Osteoblast (primary cell): ENCODE results near the gene ABLIM3. TPM values are rescaled to one million over a fixed set of nuclear protein-coding genes. Genes with fewer than 3 reads are reported as not detected.

Source experiments
- DNase-seq: peaks from one replicate; pipeline ENCODE4 v3.0.0; 2011; ENCODE audit warnings: low spot score, mixed read lengths; ENCODE audit not compliant: insufficient read length; ENCODE audit errors: missing footprints
- H2AFZ ChIP-seq: 2 replicates; pipeline ENCODE4 v1.6.0; 2011; ENCODE audit warnings: mild to moderate bottlenecking, low read length
- H3K27ac ChIP-seq: 2 replicates; pipeline ENCODE4 v1.5.1; 2011; ENCODE audit warnings: mild to moderate bottlenecking, low read depth, low read length, moderate library complexity
- H3K27me3 ChIP-seq: 2 replicates; pipeline ENCODE4 v1.6.0; 2012; ENCODE audit warnings: mild to moderate bottlenecking, control low read depth, inconsistent platforms, low read length, moderate library complexity; ENCODE audit not compliant: insufficient read depth
- H3K36me3 ChIP-seq: 2 replicates; pipeline ENCODE4 v1.5.1; 2011; ENCODE audit warnings: mild to moderate bottlenecking, low read length, control low read depth, moderate library complexity; ENCODE audit not compliant: insufficient read depth
- H3K4me1 ChIP-seq: 2 replicates; pipeline ENCODE4 v1.5.1; 2011; ENCODE audit warnings: mild to moderate bottlenecking, low read length, control low read depth, moderate library complexity; ENCODE audit not compliant: insufficient read depth
- H3K4me2 ChIP-seq: 2 replicates; pipeline ENCODE4 v1.6.0; 2011; ENCODE audit warnings: mild to moderate bottlenecking, low read length; ENCODE audit not compliant: insufficient read depth
- H3K4me3 ChIP-seq: fragments of 200-600 bp; sonication (generic); 3 replicates; pipeline ENCODE4 v1.5.1; 2012; ENCODE audit warnings: mild to moderate bottlenecking, low read length, inconsistent platforms; ENCODE audit not compliant: insufficient read depth
- H3K79me2 ChIP-seq: 2 replicates; pipeline ENCODE4 v1.6.0; 2012; ENCODE audit warnings: mild to moderate bottlenecking, low read length, control low read depth, inconsistent platforms; ENCODE audit not compliant: insufficient read depth
- H3K9me3 ChIP-seq: 2 replicates; pipeline ENCODE4 v1.5.1; 2011; ENCODE audit warnings: low read depth, low read length, control low read depth
- H4K20me1 ChIP-seq: 2 replicates; pipeline ENCODE4 v1.6.0; 2012; ENCODE audit warnings: mild to moderate bottlenecking, low read length, control low read depth; ENCODE audit not compliant: insufficient read depth
- total RNA-seq: library from RNA; depleted of rRNA; stranded (reverse); fragments of >200 nt; gene quantifications from 2 replicates; pipeline ENCODE4 v1.2.3, GENCODE V29; 2012
- TF ChIP-seq, protein P1 (sequence below): IDR thresholded peaks from 2 replicates; pipeline ENCODE4 v1.5.1; 2011; ENCODE audit warnings: mild to moderate bottlenecking, low read depth, low read length, moderate library complexity; ENCODE audit errors: extremely low read depth

The ABLIM3 gene
- total RNA-seq, 1 donor = 5.8 TPM

DNA sequence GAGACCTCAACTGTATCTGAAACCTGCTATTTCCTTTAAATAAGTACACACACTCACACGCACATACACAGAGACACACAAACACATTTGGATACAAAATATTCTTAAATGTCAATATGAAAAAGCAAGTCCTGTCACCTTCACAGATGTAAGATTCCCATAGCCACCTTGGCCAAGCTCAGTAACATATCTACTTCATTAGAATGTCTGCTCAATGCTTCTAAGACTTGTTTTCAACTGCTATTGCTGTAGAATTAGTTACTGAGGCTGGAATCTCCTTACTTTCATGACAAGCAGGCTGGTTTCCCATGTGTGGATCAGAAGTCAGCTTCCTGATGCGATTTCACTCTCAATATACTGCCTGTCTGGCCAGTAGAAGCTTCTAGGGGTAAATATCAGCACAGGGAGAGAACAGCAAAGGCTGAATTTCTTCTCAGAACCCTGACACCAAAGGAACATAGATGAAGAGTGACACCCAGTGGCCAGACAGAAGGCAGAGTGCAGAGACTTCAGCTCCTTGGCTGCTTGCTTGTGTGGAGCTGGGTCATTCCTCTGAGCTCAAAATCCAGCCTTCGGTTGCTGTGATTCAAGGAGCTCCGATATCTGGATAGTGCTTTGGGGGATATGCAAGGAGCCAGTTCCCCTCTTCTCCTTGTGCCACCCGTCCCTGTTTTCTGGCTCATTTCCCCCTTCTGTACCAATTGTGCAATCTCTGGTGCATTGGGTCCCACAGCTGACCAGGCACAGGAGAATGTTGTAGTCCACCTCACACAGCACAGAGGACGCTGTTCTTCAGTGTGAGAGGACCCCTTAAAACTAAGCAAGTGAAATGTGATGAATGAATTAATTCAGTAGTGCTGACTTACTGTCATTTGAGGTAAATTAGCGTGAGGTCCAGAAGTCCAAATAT, 26.6 kb upstream of the ABLIM3 start:
- Histone ChIP-seq H3K79me2 (no peaks in the 10 kb centered on the region), H3K4me2 (no peak overlapping the region), H3K36me3 (no peaks in the 10 kb centered on the region), H2AFZ (peak overlapping the region; percentile 75), H3K27me3 (no peaks in the 10 kb centered on the region), H4K20me1 (no peaks in the 10 kb centered on the region), H3K4me1 (peaks cover 13% of the 10 kb centered on the region), H3K9me3 (no peaks in the 10 kb centered on the region), H3K27ac (no peak overlapping the region), H3K4me3 (no peak overlapping the region)
- DNase-seq = peak; percentile 72
- TF ChIP-seq, protein P1, sequence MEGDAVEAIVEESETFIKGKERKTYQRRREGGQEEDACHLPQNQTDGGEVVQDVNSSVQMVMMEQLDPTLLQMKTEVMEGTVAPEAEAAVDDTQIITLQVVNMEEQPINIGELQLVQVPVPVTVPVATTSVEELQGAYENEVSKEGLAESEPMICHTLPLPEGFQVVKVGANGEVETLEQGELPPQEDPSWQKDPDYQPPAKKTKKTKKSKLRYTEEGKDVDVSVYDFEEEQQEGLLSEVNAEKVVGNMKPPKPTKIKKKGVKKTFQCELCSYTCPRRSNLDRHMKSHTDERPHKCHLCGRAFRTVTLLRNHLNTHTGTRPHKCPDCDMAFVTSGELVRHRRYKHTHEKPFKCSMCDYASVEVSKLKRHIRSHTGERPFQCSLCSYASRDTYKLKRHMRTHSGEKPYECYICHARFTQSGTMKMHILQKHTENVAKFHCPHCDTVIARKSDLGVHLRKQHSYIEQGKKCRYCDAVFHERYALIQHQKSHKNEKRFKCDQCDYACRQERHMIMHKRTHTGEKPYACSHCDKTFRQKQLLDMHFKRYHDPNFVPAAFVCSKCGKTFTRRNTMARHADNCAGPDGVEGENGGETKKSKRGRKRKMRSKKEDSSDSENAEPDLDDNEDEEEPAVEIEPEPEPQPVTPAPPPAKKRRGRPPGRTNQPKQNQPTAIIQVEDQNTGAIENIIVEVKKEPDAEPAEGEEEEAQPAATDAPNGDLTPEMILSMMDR = peak; percentile 94

DNA sequence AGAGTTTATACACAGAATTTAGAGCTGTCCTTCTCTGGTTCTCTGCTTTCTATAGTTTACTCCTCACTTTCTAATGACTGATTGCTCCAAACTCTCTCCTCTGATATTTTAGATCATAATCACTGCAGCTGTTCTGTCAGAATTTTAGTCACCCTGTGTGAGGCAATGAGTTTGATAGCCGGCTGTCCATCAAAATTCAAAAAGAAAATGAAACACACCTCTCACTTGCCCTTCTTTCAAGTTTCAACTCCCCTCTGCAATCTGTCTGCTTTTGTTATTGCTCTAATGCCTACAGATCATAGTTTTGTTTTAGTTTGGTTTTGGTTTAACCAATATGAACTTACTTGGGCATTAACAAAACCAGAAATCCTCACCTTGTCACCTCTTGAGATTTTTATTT, 23.3 kb upstream of the ABLIM3 start:
- Histone ChIP-seq H3K79me2 (no peaks in the 10 kb centered on the region), H2AFZ (no peak overlapping the region), H4K20me1 (no peaks in the 10 kb centered on the region), H3K4me3 (no peak overlapping the region), H3K27me3 (no peaks in the 10 kb centered on the region), H3K27ac (no peak overlapping the region), H3K4me2 (no peak overlapping the region), H3K4me1 (peaks cover 13% of the 10 kb centered on the region), H3K36me3 (no peaks in the 10 kb centered on the region), H3K9me3 (no peaks in the 10 kb centered on the region)
- no peak for DNase-seq
- TF ChIP-seq, protein P1 = no peak

DNA sequence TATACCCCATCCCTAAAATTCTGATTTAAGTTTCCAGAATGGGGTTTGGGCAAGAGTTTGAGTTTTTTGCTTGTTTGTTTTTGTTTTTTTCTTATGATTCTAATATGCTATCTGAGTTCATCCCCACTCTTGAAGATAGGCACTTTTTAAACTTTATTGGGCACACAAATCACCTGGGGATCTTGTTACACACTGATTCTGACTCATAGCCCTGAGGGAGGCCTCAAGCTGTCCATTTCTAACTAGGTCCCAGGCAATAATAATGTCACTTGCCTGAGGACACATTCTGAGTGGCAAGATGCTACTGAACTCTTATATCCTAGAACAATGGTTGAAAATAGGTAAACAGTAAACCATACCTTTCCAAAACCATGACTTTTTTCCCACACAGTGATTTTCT, 22.8 kb upstream of the ABLIM3 start:
- Histone ChIP-seq H4K20me1 (no peaks in the 10 kb centered on the region), H3K36me3 (no peaks in the 10 kb centered on the region), H3K9me3 (no peaks in the 10 kb centered on the region), H3K27me3 (no peaks in the 10 kb centered on the region), H3K4me2 (no peak overlapping the region), H3K27ac (no peak overlapping the region), H3K4me3 (no peak overlapping the region), H2AFZ (no peak overlapping the region), H3K79me2 (no peaks in the 10 kb centered on the region), H3K4me1 (peaks cover 12% of the 10 kb centered on the region)
- TF ChIP-seq, protein P1 = no peak
- no peak for DNase-seq

GRCh38 chr5:149121145-149121544, 20.1 kb upstream of the ABLIM3 start:
- Histone ChIP-seq H3K27me3 (no peaks in the 10 kb centered on the region), H3K9me3 (no peaks in the 10 kb centered on the region), H3K4me3 (no peak overlapping the region)

More at GRCh38 chr5:149121145-149121544, 20.1 kb upstream of the ABLIM3 start:
- TF ChIP-seq, protein P1 = no peak
- no peak overlapping the region for H3K27ac ChIP-seq
- H3K79me2 ChIP-seq = no peaks in the 10 kb centered on the region
- H4K20me1 ChIP-seq = no peaks in the 10 kb centered on the region
- no peaks in the 10 kb centered on the region for H3K4me1 ChIP-seq
- no peaks in the 10 kb centered on the region for H3K36me3 ChIP-seq
- H3K4me2 ChIP-seq = no peak overlapping the region
- DNase-seq = no peak
- no peak overlapping the region for H2AFZ ChIP-seq
